Retinal pigment epithelial cell (primary cell): ENCODE results near the gene SEC31B.

ENCODE experiments used
- DNase-seq: peaks from one replicate; pipeline ENCODE4 v3.0.0-alpha.2; 2010; ENCODE audit warnings: low read depth
- H3K4me3 ChIP-seq: 2 replicates; pipeline ENCODE4 v1.5.1; 2011; ENCODE audit warnings: mild to moderate bottlenecking, low read length, control low read depth, moderate library complexity
- CTCF ChIP-seq: conservative IDR thresholded peaks from 2 replicates; pipeline ENCODE4 v1.5.1; 2011; ENCODE audit warnings: low read depth, low read length, control low read depth, inconsistent platforms

The SEC31B gene

GRCh38 chr10:100519311-100520051 lies at the start of gene SEC31B:
TSS of gene SEC31B (minus strand) at chr10:100519861. CDS start at chr10:100516952, 2,909 bp downstream.
- peak; percentile 15 for TF ChIP-seq CTCF
- peak within 1 kb of the TSS; percentile 47 for H3K4me3 ChIP-seq
- DNase-seq, result no peak

- H3K4me3 ChIP-seq, result no peak overlapping the region
- DNase-seq, result no peak
- no peak for TF ChIP-seq CTCF
Observed at GRCh38 chr10:100568912-100569311, 49.3 kb upstream of the SEC31B start.

GRCh38 chr10:100567826-100568225 lies 48.2 kb upstream of the SEC31B start:
- no peak for TF ChIP-seq CTCF
- no peak overlapping the region for H3K4me3 ChIP-seq
- DNase-seq, result no peak

GRCh38 chr10:100567249-100567648 lies 47.6 kb upstream of the SEC31B start:
- DNase-seq, result no peak
- TF ChIP-seq CTCF, result no peak
- no peak overlapping the region for H3K4me3 ChIP-seq

- no peak overlapping the region for H3K4me3 ChIP-seq
Observed at GRCh38 chr10:100566561-100566960, 46.9 kb upstream of the SEC31B start.

GRCh38 chr10:100565206-100565985 lies 45.7 kb upstream of the SEC31B start:
- DNase-seq, result no peak
- H3K4me3 ChIP-seq, result no peak overlapping the region
- no peak for TF ChIP-seq CTCF

More at GRCh38 chr10:100566561-100566960, 46.9 kb upstream of the SEC31B start:
- DNase-seq, result no peak
- no peak for TF ChIP-seq CTCF
